HepG2 (cell line): ENCODE measurements around the gene PNLIPRP2. TPM values are rescaled to one million over a fixed set of nuclear protein-coding genes. Genes with fewer than 3 reads are reported as not detected.

Experiments
- ATAC-seq: fragments of 200-7000 bp; cut with Tn5 transposase; 3 replicates; pipeline ENCODE4 v1.9.1; 2020; ENCODE audit warnings: mild to moderate bottlenecking, moderate library complexity
- BruUV-seq: library from RNA; stranded (reverse); fragments of 400-500 nt; replicated peaks from 2 replicates; lab custom pipeline; 2021; lab: Mats Ljungman, UMichigan
- CTCF ChIA-PET: fragments of 300-600 bp; formaldehyde crosslinking; extraction: SDS; loops from one replicate; lab custom pipeline; 2021; ENCODE audit warnings: low total read pairs, inconsistent platforms, low intra/inter-chr PET ratio; lab: Yijun Ruan, JAX
- POLR2A ChIA-PET: fragments of 350-600 bp; sonication (Branson Sonifier 250); formaldehyde crosslinking; loops from one replicate; lab custom pipeline; 2020; ENCODE audit warnings: antibody characterized with exemption, inconsistent platforms; lab: Yijun Ruan, JAX
- DNase-seq: peaks from one replicate; pipeline ENCODE4 v3.0.0-alpha.2; 2015; ENCODE audit warnings: low spot score
- FAIRE-seq: peaks from 3 replicates; lab custom pipeline; 2011; peaks lifted over from hg19 to GRCh38; lab: Jason Lieb, UNC
- H2AFZ ChIP-seq: one replicate; pipeline ENCODE4 v1.6.1; 2011; ENCODE audit warnings: low read length, inconsistent platforms
- H3K27ac ChIP-seq: fragments of 300-600 bp; 3 replicates; pipeline ENCODE4 v1.8.0; 2011; ENCODE audit warnings: mixed run types, mild to moderate bottlenecking, mixed read lengths, low read length, inconsistent platforms; ENCODE audit not compliant: insufficient read depth; ENCODE audit errors: extremely low read length
- H3K27me3 ChIP-seq, 2 experiments: fragments of 200-600 bp in 1 of 2; 2 replicates in 1 of 2; 3 replicates in 1 of 2; pipeline versions ENCODE4 v1.6.0 to v1.8.0; 2011; ENCODE audit warnings: low read length in 2 of 2, mild to moderate bottlenecking in 2 of 2, moderate library complexity in 2 of 2, inconsistent platforms in 1 of 2; ENCODE audit not compliant: insufficient read depth in 2 of 2, control insufficient read depth in 1 of 2
- H3K36me3 ChIP-seq, 2 experiments: fragments of 200-600 bp in 1 of 2; replicated peaks in 1 of 2; 2 replicates in 1 of 2; 3 replicates in 1 of 2; pipeline versions ENCODE4 v1.5.1 to v1.8.0; 2011; ENCODE audit warnings: low read length in 2 of 2, inconsistent platforms in 1 of 2; ENCODE audit not compliant: insufficient read depth in 2 of 2, control insufficient read depth in 1 of 2
- H3K4me1 ChIP-seq: 2 replicates; pipeline ENCODE4 v1.5.1; 2012; ENCODE audit warnings: low read length, inconsistent platforms; ENCODE audit not compliant: insufficient read depth
- H3K4me2 ChIP-seq: 2 replicates; pipeline ENCODE4 v1.6.0; 2011; ENCODE audit warnings: low read depth, low read length, inconsistent platforms
- H3K4me3 ChIP-seq, 3 experiments: fragments of 200-600 bp in 1 of 3; sonication (generic), shearing (Covaris generic) in 1 of 3; replicated peaks in 1 of 3; 2 replicates each; pipeline ENCODE4 v1.5.1; 2011 to 2016; ENCODE audit warnings: low read length in 3 of 3, inconsistent platforms in 2 of 3, low read depth in 2 of 3, mild to moderate bottlenecking in 2 of 3, control low read depth in 1 of 3, mixed read lengths in 1 of 3; ENCODE audit not compliant: insufficient read depth in 1 of 3
- H3K79me2 ChIP-seq: one replicate; pipeline ENCODE4 v1.6.1; 2011; ENCODE audit warnings: low read length, inconsistent platforms; ENCODE audit not compliant: insufficient read depth
- H3K9ac ChIP-seq: 2 replicates; pipeline ENCODE4 v1.6.0; 2011; ENCODE audit warnings: mild to moderate bottlenecking, low read depth, low read length, inconsistent platforms; ENCODE audit not compliant: insufficient read depth
- H3K9me3 ChIP-seq: 2 replicates; pipeline ENCODE4 v1.5.1; 2012; ENCODE audit warnings: mild to moderate bottlenecking, low read length
- H4K20me1 ChIP-seq: 2 replicates; pipeline ENCODE4 v1.6.0; 2011; ENCODE audit warnings: inconsistent platforms, mild to moderate bottlenecking, low read length, moderate library complexity; ENCODE audit not compliant: insufficient read depth
- FOXC1 ChIP-seq: sonication (generic); formaldehyde crosslinking; IDR thresholded peaks from 2 replicates; pipeline ENCODE4 v1.8.0; 2022; ENCODE audit warnings: mild to moderate bottlenecking, missing genetic modification reagents, borderline replicate concordance
- MAX ChIP-seq: IDR thresholded peaks from 2 replicates; pipeline ENCODE4 v1.6.1; 2012; ENCODE audit warnings: inconsistent platforms
- NR2C2 ChIP-seq: sonication (generic); formaldehyde crosslinking; IDR thresholded peaks from 2 replicates; pipeline ENCODE4 v1.4.0; 2020; ENCODE audit warnings: missing genetic modification reagents, mild to moderate bottlenecking, moderate library complexity, borderline replicate concordance
- RELA ChIP-seq: sonication (generic); formaldehyde crosslinking; IDR thresholded peaks from 2 replicates; pipeline ENCODE4 v1.4.0; 2020; ENCODE audit warnings: missing genetic modification reagents
- ZNF407 ChIP-seq: sonication (generic); formaldehyde crosslinking; IDR thresholded peaks from one replicate; pipeline ENCODE4 v1.5.1; 2020; ENCODE audit warnings: mild to moderate bottlenecking, missing genetic modification reagents; ENCODE audit errors: not compliant biosample characterization
- ZNF512B ChIP-seq: sonication (generic); formaldehyde crosslinking; IDR thresholded peaks from 2 replicates; pipeline ENCODE4 v1.5.1; 2020; ENCODE audit warnings: missing genetic modification reagents, mild to moderate bottlenecking, borderline replicate concordance
- WGBS: methylation state at CpG from one replicate; pipeline ENCODE4 v1.1.6; 2017; ENCODE audit warnings: low lambda C conversion rate; 5-methylcytosine and 5-hydroxymethylcytosine counted together
- in situ Hi-C: cut with HindIII; loops from 2 replicates; pipeline ENCODE4 v1.10.0; 2017; ENCODE audit warnings: low pct_unique_long_range_greater_than_20kb; ENCODE audit not compliant: extremely low pct_ligation_motif_present
- intact Hi-C: fragments of 100-400 bp; cut with micrococcal nuclease; formaldehyde crosslinking; loops from one replicate; pipeline ENCODE4 v1.10.0; 2022; ENCODE audit not compliant: unreplicated experiment
- polyA plus RNA-seq, 8 experiments: library from polyadenylated mRNA; depleted of rRNA in 3 of 8; stranded (reverse) in 7 of 8; unstranded in 1 of 8; fragments of >200 nt; fragmentation: Illumina TruSeq in 4 of 8; extraction: Trizol in 4 of 8; gene quantifications; 2 replicates each; pipeline versions ENCODE4 v1.2.1 to v1.2.3, GENCODE V29; 2011 to 2016; ENCODE audit warnings: low read depth in 4 of 8, missing spikeins in 1 of 8, mixed read lengths in 1 of 8; ENCODE audit not compliant: insufficient read depth in 1 of 8
- total RNA-seq, 5 experiments: library from RNA; depleted of rRNA; stranded (reverse); fragments of >200 nt; fragmentation: Illumina TruSeq; extraction: Trizol; gene quantifications; 2 replicates each; pipeline ENCODE4 v1.2.3, GENCODE V29; 2016; ENCODE audit warnings: low read depth in 1 of 5

Gene PNLIPRP2
- total and polyA plus RNA-seq, 2 of the 13 experiments (the other 11 are each of a cell fraction or from before 2014, with no cell fraction given) = 0.21 to 0.97 TPM

GRCh38 chr10:116671274-116671926 is 50.6 kb downstream of the PNLIPRP2 start (continued):
- TF ChIP-seq ZNF512B = no peak
- TF ChIP-seq MAX = no peak
- no peak for TF ChIP-seq NR2C2 (CRISPR knock-in tag)
- no peak for TF ChIP-seq RELA (CRISPR knock-in tag)
- TF ChIP-seq FOXC1 (CRISPR knock-in tag) = no peak

GRCh38 chr10:116672891-116673290 is 52.1 kb downstream of the PNLIPRP2 start:
- TF ChIP-seq ZNF407 = no peak
- Histone ChIP-seq H4K20me1 (no peaks in the 10 kb centered on the region), H3K27ac (no peak overlapping the region), H3K9me3 (no peaks in the 10 kb centered on the region), H3K9ac (no peak overlapping the region), H3K79me2 (peaks cover 3% of the 10 kb centered on the region), H2AFZ (no peak overlapping the region), H3K4me1 (peaks cover 35% of the 10 kb centered on the region), H3K36me3 (peaks cover 0 to 9% of the 10 kb centered on the region in 2 experiments; a peak in 1 of 5 replicates), H3K27me3 (no peaks in the 10 kb centered on the region), H3K4me2 (no peak overlapping the region), H3K4me3 (no peak overlapping the region)
- in situ Hi-C loops = loop anchor here (10.0 kb wide), 1 partner anchor 502 kb away; no protein-coding TSS in a partner anchor
- ATAC-seq = no peak
- FAIRE-seq = no peak
- intact Hi-C loops = no loop called here
- ChIA-PET CTCF (no interaction called here), POLR2A (no interaction called here)
- no TSS peak for BruUV-seq
- WGBS = 94% methylated on average over 5 of the region's 5 CpGs
- DNase-seq = no peak
